HG03378 (cell line): ENCODE results near the gene ABR.

ENCODE experiments used
- ATAC-seq: cut with Tn5 transposase; IDR thresholded peaks from one replicate; pipeline ENCODE4 v1.9.1; 2021; ENCODE audit warnings: mild to moderate bottlenecking, moderate library complexity; ENCODE audit not compliant: unreplicated experiment

Gene ABR

DNA sequence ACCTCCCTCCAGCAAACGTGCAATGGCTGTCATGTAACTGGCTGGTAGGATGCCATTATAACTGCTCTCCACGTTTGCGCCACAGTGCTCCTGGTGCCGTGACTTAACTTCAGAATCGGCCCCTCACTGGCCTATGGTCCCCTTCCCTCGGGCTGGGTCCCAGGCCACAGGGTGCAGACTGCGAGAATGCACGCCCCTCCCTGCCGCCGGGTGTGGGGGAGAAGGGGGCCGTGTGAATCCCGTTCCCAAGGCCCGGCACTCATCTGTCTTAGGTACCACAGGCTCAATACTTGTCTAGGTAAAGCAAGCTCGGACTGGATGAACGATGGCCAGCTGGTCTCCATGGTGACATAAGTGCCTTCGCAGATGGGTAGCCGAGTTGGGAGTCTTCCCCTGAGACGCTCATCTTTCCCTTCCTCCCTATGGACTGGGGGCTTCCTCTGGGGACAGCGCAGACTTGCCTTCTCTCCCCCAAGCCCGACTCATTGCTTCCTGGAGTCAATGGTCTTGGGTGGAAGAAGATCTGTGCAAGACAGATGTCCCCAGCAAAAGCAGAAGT is 145.1 kb downstream of the ABR start:
- no peak for ATAC-seq

DNA sequence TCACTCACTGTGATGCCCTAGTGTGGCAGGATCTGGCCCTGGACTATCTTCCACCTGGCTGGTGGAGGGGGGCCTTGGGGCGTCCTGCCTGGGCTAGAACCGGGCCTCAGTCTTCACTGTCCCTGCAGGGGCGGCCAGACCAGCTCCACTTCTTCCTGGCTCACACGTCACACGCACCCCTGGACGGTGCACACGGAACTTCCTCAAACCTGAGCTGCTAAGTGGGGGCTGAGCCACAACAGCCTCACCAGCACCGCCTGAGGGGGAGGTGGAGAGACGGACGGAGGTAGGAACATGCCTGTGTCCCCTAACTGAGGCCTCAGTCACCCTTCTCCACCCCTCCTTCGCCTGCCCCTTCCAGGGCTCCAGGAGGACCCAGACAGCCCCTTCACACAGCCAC is 146.3 kb downstream of the ABR start:
- no peak for ATAC-seq

- no peak for ATAC-seq
These were observed 147.4 kb downstream of the ABR start for GRCh38 chr17:1032391-1032790.

- ATAC-seq: no peak
These were observed 148.1 kb downstream of the ABR start for GRCh38 chr17:1031711-1032110.

GRCh38 chr17:1030684-1031532 is 148.9 kb downstream of the ABR start:
- ATAC-seq: no peak

- ATAC-seq: no peak
These were observed 149.7 kb downstream of the ABR start for GRCh38 chr17:1029922-1030644.

- no peak for ATAC-seq
These were observed 150.4 kb downstream of the ABR start for GRCh38 chr17:1029196-1029921.

DNA sequence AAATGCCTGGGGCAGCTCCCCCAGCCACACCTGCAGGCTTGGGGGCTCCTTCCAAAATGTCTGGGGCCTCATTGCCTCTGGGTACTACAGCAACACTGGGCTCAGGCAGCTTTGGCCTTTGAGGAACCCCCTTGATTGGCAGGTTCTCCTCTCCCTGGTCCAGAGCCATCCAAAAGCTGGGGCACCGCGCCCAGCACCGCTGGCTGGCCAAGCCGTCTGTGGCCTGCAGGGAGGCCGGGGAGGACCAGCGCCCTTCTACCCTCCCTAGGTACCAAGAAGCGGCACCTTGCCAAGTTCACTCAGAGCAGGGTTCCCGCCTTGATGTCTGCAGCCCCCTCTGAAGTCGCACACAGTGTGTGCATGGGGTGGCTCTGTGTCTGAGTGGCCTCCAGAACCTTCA is 152.7 kb downstream of the ABR start:
- ATAC-seq: no peak

DNA sequence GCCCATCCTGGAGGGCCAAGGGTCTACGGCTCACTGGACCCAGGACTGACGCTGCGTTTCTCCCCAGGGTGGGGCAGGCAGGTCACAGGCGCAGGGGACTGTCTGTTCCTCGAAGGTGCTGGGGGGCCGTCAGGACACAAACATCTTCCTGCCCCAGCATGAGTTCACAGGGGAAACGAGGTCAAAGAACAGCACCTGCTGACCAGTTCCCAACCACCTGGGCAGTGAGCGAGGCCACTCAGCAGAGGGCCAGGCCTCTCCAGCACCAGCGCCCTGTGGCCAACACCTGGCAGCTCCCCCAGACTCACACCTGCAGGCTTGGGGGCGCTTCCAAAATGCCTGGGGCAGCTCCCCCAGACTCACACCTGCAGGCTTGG is 153.2 kb downstream of the ABR start:
- ATAC-seq: no peak

DNA sequence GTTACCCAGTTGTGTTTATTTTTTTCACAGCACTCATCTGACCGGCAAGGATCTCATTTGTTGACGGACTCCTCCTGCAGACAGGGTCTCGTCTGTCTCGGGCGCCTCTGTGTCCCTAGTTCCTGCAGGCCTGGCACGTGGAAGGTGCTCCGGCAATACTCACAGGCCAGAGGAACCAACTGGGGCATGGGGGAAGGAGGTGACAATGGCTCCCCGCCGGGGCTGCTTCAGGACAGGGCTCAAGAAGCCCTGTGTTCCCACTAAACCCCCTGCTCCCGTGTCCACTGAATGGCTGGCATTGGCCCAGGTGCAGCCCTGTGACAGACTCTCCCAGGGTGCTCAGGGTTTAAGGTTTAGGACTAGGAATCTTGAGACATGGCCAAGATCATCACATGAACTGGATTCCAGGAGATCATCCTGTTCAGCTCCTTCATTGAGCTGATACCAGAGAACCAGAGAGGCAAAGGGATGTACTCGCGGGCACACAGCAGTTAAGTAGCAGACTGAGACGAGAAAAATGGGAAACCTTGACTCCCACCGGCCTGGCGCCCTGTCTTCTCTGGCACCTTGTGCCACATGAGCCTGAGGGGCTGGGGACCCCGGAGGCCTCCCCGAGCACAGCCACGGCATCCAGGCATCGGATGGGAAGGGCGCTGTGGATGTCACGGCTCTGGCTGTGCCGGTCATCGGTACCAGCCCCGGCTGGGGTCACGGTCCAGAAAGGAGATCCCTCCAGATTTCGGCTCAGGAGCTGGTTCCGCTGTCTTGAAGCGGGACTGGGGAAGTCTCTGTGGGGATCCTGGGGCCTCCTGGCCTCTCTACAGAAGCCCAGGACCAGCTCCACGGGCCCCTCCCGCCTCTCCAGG is 153.8 kb downstream of the ABR start:
- no peak for ATAC-seq

DNA sequence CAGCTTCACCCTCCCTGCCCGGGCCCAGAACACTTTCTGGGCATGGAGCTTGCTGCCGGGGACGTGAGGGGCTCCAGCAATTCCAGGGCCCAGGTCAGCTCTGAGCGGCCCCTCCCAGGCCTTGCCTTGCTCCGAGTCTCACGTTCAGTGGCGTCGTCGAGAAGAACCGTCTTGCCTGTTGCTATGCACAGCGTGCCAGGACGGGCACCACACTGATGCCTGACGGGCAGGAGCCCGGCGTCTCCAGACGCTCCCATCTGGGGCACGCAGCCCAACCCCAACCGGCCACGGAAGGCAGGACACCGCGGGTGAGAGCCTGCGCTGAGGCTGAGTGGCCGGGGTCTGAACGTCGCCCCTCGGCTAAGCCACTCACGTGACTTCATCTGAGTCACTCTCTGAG is 155.7 kb downstream of the ABR start:
- no peak for ATAC-seq

DNA sequence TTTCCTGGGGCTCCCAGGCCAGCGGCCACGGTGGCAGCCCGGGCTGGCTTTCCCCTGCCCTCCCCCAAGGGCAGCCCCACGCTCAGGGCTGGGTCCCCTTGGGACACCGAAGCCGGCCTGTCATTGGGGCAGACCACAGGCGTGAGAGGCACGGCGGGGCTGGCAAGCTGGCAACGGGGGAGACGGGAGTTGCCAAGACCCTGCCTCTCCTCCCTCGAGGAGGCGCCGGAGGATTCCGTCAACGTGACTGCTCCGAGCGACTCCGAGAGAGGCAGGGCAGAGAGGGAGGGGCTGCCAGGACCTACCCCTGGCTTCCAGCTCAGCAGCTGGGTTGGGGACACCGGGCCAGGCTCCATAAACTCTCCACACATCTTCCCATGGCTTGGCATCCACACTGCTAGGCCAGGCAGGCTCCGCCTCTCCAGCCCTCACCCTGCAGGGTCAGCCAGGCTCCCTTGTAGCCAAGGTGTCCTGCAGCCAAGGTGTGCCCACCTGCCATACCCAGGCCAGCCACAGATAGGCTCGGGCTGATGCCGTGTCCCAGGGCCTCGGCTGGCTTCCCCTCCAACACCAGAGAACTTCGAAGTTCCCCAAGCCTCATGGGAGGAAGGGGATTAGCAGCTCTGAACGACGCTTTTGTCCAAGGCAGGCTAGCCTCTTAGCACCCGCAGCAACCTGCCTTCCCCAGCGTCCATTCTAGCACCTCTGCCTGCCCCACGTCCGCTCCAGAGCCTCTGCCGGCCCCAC is 157.3 kb downstream of the ABR start:
- ATAC-seq: no peak

DNA sequence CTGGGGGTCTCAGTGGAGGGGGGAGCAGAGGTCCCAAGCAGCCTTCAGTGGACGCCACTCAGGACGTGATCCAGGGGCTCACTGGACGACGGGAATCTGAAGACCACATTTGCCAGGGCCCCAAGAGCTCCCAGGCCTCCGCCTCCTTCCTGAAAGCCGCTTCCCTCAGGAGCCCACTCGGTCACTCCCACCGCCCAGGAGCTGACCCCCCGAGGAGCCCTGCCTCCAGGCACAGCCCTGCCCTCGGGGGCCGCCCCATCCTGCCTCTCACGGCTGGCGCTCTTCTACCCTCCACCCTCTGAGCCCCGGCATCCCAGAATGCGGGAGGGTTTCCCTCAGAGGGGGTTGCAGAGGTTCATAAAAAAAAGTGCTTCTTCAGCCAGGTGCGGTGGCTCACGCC is 158.6 kb downstream of the ABR start:
- no peak for ATAC-seq

- no peak for ATAC-seq
These were observed 160.3 kb downstream of the ABR start for GRCh38 chr17:1019451-1019850.

DNA sequence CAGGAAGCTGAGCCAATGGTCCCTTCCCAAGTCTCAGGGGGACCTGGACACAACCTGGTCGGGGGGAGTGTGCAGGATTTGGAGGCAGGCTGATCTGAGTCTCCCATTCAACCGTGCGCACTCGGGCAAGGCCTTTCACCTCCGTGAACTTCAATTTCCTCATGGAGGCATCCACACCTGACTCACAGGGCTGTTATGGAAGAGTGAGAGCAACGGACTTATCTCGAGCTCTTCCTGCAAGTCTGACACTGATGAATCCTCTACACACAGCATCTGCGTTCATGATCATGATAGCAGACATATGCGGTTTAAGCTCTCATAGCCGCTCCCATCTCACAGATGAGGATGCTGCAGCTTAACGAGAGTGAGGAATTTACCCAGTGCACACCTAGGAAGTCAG is 161.2 kb downstream of the ABR start:
- ATAC-seq: no peak

GRCh38 chr17:1013729-1014090 is 166.1 kb downstream of the ABR start:
- ATAC-seq: no peak

DNA sequence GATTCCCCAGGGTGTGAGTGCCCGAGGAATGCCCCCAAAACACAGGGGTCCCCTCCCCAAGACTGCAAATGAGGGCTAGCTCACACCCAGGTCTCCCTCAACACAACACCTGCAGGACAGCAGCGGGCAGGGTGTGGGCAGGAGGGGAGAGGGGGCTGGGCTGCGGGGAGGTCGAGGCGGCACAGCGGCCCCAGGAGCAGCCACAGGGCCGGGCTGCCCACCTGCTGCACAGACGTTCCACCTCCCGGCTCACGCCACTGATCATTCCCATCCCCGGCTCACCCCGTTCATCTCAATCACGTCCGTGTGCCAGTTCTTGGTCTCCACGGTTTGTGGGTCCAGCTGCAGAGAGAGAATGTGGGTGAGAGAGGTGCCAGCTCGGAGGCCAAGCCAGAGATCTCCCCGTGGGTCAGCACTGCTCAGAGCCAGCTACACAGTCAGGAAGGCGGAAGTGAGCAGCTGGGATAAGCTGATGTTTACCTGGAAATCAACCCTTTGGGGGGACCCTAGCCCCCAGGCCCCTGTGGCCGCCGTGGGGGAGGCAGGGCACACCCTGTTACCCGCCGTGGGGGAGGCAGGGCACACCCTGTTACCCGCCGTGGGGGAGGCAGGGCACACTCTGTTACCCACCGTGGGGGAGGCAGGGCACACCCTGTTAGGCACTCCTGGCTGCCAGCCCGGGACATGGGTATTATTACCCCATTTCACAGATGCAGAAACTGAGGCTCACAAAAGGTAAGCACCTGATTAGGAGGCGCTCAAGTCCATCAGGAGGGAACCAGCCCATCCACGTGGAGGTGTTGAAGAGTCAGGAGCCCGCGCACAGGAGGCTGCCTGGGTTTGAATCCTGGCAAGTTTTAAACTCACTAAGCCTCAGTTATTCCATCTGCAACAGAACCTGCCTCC is 166.7 kb downstream of the ABR start:
- no peak for ATAC-seq

DNA sequence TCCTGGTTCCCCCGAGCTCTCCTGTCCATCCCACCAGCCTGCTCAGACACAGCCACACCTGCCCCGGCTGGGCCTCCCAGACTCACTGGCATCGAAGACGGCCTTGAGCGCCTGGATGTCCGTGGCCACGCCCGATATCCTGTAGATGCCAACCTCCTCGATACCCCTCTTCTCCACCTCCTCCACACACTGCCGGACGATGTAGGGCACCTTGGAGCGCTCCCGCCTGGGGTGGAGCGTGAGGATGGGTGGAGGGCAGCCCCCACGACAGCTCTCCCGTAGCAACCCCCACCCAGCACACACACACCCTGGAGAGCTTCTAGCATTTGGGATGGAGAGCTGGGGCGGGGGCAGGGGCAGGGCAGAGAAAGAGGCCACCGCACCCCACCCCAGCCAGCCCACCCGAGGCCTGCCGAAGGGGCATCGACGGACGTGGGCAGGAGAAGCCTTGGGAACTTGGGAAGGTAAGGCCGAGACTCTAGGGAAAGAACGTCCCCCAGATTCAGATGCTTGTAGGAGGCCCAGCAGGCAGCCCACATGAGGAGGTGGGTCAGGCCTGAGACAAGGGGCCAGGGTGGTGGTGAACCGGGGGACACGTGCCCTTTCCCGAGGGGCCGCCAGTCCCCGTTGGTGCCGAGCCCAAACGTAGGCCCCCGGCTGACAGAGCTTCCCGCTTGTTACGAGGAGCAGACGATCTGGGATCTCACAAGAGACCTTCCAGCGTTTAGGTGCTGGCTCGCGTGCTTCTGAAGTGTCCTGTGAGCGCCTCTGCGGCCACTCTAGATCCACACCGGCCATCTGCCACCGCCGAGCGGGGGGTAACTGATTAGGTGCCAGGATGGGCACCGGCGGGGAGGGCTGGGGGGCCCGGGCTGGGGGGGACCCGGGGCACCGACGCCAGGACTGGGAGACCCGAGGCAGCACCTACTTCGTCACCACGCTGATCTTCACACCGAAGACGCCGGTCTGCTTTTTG is 167.7 kb downstream of the ABR start:
- ATAC-seq: no peak
